HG03442 (cell line): ENCODE results near the gene OR52L1.
"Not testable (repeated sequence)": the region's sequence is repeated elsewhere in the genome, so short reads cannot be mapped to it uniquely, and the experiment has no call there.

Experiments used
- ATAC-seq: cut with Tn5 transposase; IDR thresholded peaks from one replicate; pipeline ENCODE4 v1.9.1; 2021; ENCODE audit warnings: mild to moderate bottlenecking, moderate library complexity; ENCODE audit not compliant: unreplicated experiment

OR52L1 gene

DNA sequence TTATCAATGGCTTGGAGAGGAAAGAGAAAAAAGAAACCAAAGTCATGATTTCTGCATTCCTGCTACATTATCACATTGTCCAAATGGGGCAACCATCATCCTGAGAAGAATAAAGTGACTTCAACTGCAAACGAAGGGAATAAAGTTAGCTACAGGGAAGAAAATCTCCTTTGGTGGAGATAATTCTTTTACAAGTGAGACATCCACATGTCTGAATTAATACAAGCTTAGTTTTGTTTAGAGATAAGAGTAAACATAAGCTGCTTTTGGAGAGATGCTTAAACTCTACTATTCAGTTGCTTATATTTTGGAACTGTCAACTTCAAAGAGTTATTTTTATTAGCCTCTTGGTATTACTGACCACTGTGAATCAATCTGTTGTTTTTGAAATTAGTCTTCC is at the start of gene OR52L1:
TSS of gene OR52L1 (minus strand) at position 101 of the 400 bp plus-strand sequence. CDS start at position 46, 55 bp downstream.
- ATAC-seq: no peak

- no peak for ATAC-seq
Observed at GRCh38 chr11:6030708-6031405, 44.1 kb upstream of the OR52L1 start, which contains the start of gene OR56A1. OR56A1 (minus strand) TSS chr11:6030758; CDS start chr11:6027692, 3,066 bp downstream.

GRCh38 chr11:6027501-6027900 is 40.7 kb upstream of the OR52L1 start:
- ATAC-seq: no peak

- ATAC-seq: no peak
Observed at GRCh38 chr11:6025056-6025455, 38.3 kb upstream of the OR52L1 start.

DNA sequence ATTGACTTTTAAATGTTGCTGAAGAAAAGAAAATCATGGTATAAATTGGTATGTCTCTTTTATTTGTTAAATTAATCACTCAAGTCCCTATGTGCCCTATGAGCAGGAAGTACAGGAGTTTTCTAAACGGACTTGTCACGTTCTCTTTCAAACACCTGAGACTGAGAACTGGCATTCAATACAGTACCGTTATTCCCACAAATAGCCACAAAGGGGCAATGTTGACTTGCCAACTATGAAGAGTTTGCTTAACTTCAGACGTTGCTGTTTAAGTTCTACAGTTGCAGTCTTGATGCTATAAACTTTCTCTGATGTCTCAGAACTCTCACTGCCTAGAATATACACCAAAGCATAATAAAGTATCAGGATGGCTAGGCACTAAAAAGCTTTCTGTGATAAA is 36.2 kb upstream of the OR52L1 start:
- ATAC-seq: peak; percentile 66

DNA sequence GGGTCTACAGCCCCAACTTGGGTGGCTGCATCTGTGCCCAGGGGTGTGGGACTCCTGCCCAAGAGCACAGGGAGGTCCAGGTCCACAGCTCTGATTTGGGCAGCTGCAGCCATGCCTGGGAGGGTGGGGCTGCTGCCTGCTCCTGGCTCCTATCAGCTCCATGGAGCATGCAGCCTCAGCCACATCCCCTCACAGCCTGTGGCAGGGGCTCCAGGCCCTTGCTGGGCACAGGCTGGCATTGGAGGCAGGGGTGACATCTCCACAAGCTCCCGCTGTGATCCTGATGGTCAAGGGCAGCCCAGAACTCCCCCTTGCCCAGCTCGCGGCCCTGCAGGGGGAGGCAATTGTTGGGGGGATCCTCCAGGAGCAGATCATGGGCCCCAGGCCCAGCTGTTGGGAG is 26.3 kb upstream of the OR52L1 start:
- no peak for ATAC-seq

DNA sequence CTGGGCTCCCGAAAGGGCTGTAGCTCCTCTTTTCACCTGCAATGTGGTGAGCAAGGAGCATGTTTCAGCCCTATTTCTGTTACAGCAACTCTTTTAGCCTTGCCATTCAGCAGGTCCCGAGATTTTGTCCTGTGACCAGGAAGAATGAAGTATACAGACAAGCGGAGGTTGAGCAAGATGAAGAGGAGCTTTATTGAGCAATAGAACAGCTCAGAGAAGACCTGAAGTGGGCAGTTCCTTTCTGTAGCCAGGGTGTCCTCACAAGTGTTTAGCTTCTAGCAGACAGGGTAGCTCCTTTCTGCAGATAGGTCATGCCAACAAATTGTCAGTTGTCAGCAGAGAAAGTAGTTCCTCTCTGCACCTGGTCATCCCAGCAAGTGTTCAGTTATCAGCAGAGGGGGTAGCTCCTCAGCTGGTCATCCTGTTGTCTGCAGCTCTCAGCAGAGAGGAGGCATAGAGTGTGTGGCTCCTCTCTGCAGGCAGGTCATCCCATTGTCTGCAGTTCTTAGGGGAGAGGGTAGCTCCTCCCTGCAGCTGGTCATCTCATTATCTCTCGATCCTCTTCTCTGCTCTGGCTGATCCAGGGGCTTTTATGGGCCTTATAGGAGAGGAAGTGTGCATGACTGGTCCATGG is 25.4 kb upstream of the OR52L1 start:
- ATAC-seq: no peak

GRCh38 chr11:6006846-6007245 is 20.1 kb upstream of the OR52L1 start, which contains the start of gene OR56A4:
OR56A4 (minus strand) TSS chr11:6006946; CDS start chr11:6002992, 3,954 bp downstream.
- no peak for ATAC-seq

- ATAC-seq: no peak
Observed at GRCh38 chr11:6006395-6006794, 19.6 kb upstream of the OR52L1 start.

DNA sequence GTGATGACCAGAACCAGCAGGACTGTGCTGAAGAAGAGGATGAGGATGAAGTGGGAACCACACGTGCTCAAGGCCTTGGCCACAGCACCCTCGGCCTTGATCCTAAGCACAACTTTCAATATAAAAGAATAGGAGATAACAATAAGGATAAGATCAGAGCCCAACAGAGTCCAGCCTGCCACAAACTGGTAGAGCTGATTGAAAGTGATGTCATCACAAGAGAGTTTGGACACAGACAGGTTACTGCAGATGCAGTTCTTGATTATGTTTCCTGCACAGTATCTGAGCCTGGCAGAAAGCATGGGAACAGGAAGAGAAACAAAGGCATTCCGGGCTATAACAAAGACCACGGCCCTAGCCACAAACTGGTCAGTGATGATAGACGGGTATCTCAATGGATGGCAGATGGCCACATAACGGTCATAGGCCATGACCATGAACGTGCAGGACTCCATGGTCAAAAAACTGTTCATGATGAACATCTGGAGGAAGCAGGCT is 15.5 kb upstream of the OR52L1 start:
- ATAC-seq: no peak

- ATAC-seq: no peak
Observed at GRCh38 chr11:5994791-5995190, 8.0 kb upstream of the OR52L1 start.

DNA sequence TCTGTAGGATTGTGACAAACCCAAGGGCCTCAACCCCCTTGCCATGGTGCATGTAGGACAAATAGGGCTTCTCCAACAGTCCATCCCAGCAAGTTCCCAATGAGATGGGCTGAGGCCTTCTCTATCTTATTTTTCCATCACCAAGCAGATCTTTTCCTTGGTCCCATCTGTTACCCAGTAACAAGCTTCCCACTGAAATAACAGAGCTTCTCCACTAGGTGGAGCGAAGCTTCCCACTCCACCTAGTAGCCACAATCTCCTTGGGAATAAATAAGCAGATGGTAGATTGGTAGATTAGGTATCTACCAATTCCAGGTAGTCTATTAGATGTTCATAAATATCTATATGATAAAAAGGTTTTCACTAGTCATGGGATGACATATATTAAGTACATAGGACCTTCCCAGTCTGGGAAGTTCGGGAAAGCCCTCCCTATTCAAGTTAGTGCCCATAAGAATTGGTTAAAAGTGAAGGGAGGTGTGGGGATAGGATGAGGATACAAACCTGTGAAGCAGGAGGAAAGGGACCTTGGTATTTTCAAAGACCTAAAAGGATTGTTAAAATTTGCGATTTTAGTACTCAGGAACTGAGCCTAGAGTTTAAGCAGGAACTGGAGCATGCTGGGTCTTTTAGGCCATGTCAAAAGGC is 5.9 kb upstream of the OR52L1 start:
- ATAC-seq: no peak

GRCh38 chr11:5992150-5992549 is 5.4 kb upstream of the OR52L1 start:
- no peak for ATAC-seq

DNA sequence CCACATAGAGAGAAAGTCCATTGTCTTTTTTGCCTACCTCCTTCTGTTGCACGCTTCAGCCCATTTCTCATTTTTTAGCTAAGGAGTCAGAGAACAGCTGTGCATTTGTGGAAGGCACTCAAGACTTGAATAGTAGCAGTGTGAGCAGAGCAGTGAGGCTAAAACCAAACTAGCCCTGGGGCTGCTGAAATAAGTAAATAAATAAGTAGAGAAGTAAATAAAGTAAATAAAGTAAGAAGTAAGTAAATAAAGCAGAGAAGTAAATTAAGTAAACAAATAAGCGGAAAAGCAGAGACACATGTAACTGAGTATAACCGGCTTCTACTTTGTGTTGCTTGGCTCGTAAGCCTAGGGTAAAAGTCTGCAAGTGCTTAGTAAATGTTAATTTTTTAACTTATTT is 2.4 kb upstream of the OR52L1 start:
- ATAC-seq: no peak

GRCh38 chr11:5983443-5983842 is 3.3 kb downstream of the OR52L1 start:
- no peak for ATAC-seq

DNA sequence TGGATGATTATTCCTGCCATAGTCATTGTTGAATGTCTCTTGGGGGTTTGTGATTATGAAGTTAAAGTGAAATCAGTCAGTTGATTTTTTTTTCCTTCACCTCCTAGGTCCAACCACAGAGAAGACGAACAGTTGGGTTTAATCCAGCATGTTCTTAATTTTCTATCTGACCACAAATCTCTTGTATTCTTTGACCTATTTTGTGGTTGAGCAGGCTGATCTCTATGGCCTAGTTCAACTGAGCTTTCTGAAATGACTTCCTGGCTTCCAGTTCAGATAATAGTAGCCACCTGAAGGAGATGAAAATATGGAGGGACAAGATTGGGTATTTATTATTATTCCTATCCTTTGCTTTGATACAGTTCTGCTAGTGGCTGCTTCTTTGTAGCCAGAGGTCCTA is 13.3 kb downstream of the OR52L1 start:
- ATAC-seq: no peak

DNA sequence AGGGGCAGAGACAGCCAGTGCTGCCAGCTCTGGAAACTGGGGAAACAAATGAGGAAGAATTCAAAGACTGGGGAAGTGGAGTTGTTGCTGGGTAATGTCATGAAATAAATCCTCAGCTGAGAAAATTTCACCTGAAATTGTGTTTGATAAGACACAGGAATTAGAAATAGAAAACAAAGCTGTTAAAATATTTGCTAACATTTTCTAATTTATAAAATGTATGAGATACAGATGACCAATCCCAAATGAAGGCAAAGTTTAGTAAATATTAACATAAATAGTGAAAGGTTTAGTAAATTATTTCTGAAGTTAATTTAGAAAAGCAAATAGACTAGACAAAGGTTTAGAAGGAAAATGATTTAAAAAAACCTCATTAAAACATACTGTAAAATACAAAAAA is 18.4 kb downstream of the OR52L1 start, which contains the start of gene OR56A5:
TSS of gene OR56A5 (minus strand) at position 101 of the 400 bp plus-strand sequence. CDS start at position 101, 0 bp downstream.
- no peak for ATAC-seq

DNA sequence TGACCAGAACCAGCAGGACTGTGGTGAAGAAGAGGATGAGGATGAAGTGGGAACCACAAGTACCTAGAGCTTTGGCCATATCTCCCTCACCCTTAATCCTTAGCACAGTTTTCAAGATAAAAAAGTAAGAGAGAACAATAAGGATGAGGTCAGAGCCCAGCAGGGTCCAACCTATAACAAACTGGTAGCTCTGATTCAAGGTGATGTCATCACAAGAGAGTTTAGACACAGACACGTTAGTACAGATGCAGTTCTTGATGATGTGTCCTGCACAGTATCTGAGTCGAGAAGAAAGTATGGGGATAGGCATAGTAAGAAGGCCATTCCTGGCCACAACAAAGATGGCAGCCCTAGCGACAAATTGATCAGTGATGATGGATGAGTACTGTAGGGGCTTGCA is 19.1 kb downstream of the OR52L1 start:
- ATAC-seq: no peak

DNA sequence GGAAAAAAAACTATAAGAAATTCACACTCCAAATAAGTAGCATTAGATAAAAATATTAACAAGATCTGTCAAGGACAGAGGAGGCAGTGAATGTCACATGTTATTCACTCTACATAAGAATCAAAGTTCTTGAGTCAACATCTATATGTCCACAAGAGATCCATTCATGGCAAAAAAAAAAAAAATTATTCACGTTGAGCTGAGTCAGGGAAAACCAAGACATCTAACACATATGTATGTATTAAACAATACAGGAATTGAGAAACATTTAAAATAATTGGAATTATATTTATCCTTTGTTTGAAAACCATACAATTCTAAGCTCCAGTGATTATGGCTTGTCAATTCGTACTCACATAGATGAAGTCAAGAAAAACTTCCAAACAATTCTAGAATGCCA is 19.8 kb downstream of the OR52L1 start:
- no peak for ATAC-seq

- not testable (repeated sequence) for ATAC-seq
Observed at GRCh38 chr11:5960704-5961320, 26.0 kb downstream of the OR52L1 start.

DNA sequence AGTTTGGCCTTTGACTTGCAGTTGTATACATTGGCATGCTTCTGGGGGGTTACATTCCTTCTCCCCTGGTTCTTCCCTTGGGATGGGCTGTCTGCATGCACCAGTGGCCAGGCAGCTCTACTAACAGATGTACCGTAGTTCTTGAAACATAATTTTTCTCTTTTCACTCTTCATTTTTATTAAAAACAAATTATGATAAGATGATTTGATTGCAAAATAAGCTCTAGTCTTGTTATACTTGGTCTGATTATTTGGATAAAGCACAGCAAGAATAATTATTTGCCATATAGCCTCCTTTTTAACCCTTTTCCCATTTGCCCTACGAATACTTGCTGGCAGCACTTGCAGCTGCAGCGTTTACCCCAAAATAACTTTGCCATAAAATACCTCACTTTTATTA is 31.2 kb downstream of the OR52L1 start:
- ATAC-seq: no peak
